HepG2 (cell line): ENCODE data around the gene SSBP2. TPM values are rescaled to one million over a fixed set of nuclear protein-coding genes. Genes with fewer than 3 reads are reported as not detected.

Experiments used
- BCL6 ChIP-seq: IDR thresholded peaks from 2 replicates; pipeline ENCODE4 v1.6.1; 2016; ENCODE audit warnings: missing genetic modification reagents, missing compliant biosample characterization
- ESRRA ChIP-seq: sonication (generic); formaldehyde crosslinking; IDR thresholded peaks from 2 replicates; pipeline ENCODE4 v1.5.1; 2020; ENCODE audit warnings: mild to moderate bottlenecking, low read depth, missing genetic modification reagents
- FOXP1 ChIP-seq, 2 experiments: fragments of 450-650 bp in 1 of 2; IDR thresholded peaks; 2 replicates each; pipeline ENCODE4 v1.6.1; 2017 to 2018; ENCODE audit warnings: antibody characterized with exemption in 1 of 2
- KLF12 ChIP-seq: sonication (generic); formaldehyde crosslinking; IDR thresholded peaks from 2 replicates; pipeline ENCODE4 v1.4.0; 2020; ENCODE audit warnings: missing genetic modification reagents, borderline replicate concordance
- MYNN ChIP-seq: sonication (generic); formaldehyde crosslinking; IDR thresholded peaks from 2 replicates; pipeline ENCODE4 v1.4.0; 2020; ENCODE audit warnings: mild to moderate bottlenecking, low read depth, missing genetic modification reagents
- SRSF1 ChIP-seq: fragments of 200-400 bp; formaldehyde crosslinking; optimal IDR thresholded peaks from 2 replicates; pipeline ENCODE3; 2017; ENCODE audit warnings: mild to moderate bottlenecking, low read depth, low read length, moderate library complexity
- TAF15 ChIP-seq: fragments of 200-400 bp; formaldehyde crosslinking; IDR thresholded peaks from one replicate; pipeline ENCODE4 v1.6.1; 2018; ENCODE audit warnings: mild to moderate bottlenecking, low read depth, low read length; ENCODE audit not compliant: poor library complexity, severe bottlenecking
- TRIM24 ChIP-seq: sonication (generic); formaldehyde crosslinking; IDR thresholded peaks from 2 replicates; pipeline ENCODE4 v1.8.0; 2022; ENCODE audit warnings: mild to moderate bottlenecking, missing genetic modification reagents
- ZFP36 ChIP-seq: fragments of 150-350 bp; IDR thresholded peaks from 2 replicates; pipeline ENCODE4 v1.6.1; 2018; ENCODE audit warnings: borderline replicate concordance, low read length, low read depth; ENCODE audit not compliant: partially characterized antibody
- ZNF567 ChIP-seq: sonication (generic); formaldehyde crosslinking; IDR thresholded peaks from 2 replicates; pipeline ENCODE4 v1.8.1; 2023; ENCODE audit warnings: mild to moderate bottlenecking, missing genetic modification reagents, borderline replicate concordance
- polyA plus RNA-seq, 8 experiments: library from polyadenylated mRNA; depleted of rRNA in 3 of 8; stranded (reverse) in 7 of 8; unstranded in 1 of 8; fragments of >200 nt; fragmentation: Illumina TruSeq in 4 of 8; extraction: Trizol in 4 of 8; gene quantifications; 2 replicates each; pipeline versions ENCODE4 v1.2.1 to v1.2.3, GENCODE V29; 2011 to 2016; ENCODE audit warnings: low read depth in 4 of 8, missing spikeins in 1 of 8, mixed read lengths in 1 of 8; ENCODE audit not compliant: insufficient read depth in 1 of 8
- total RNA-seq, 5 experiments: library from RNA; depleted of rRNA; stranded (reverse); fragments of >200 nt; fragmentation: Illumina TruSeq; extraction: Trizol; gene quantifications; 2 replicates each; pipeline ENCODE4 v1.2.3, GENCODE V29; 2016; ENCODE audit warnings: low read depth in 1 of 5
- TF ChIP-seq, protein P1 (sequence below): fragments of 450-650 bp; IDR thresholded peaks from 2 replicates; pipeline ENCODE4 v1.6.1; 2017; ENCODE audit warnings: mild to moderate bottlenecking
- TF ChIP-seq, protein P2 (sequence below), 2 experiments: sonication (generic) in 1 of 2; formaldehyde crosslinking in 1 of 2; IDR thresholded peaks; 2 replicates each; pipeline versions ENCODE4 v1.5.1 to v1.6.1; 2011 to 2020; ENCODE audit warnings: borderline replicate concordance in 1 of 2, low read depth in 1 of 2, low read length in 1 of 2, mild to moderate bottlenecking in 1 of 2, missing genetic modification reagents in 1 of 2, moderate library complexity in 1 of 2
- TF ChIP-seq, protein P3 (sequence below): IDR thresholded peaks from 2 replicates; pipeline ENCODE4 v1.6.1; 2012; ENCODE audit warnings: low read length, improper control_type of control experiment
- TF ChIP-seq, protein P4 (sequence below): fragments of 450-650 bp; IDR thresholded peaks from 2 replicates; pipeline ENCODE4 v1.6.1; 2017
- TF ChIP-seq, protein P5 (sequence below): IDR thresholded peaks from 2 replicates; pipeline ENCODE4 v1.6.1; 2016; ENCODE audit warnings: missing genetic modification reagents, missing compliant biosample characterization

Gene SSBP2
- total and polyA plus RNA-seq, 2 of the 13 experiments (the other 11 are each of a cell fraction or from before 2014, with no cell fraction given): 0.16 TPM; not detected in 1

DNA sequence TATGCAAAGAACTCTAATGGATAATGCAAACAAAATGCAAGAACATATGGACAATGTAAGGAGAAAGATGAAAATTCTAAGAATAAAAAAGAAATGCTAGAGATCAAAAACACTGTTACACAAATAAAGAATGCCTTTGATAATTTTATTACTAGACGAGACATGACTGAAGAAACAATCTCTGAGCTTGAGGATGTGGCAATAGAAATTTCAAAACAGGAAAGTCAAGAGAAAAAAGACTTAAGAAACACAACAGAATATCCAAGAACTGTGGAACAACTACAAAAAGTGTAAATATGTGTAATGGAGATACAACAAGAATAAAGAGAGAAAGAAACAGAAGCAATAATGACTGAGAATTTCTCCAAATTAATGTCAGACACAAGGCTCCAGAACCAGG lies 216.5 kb downstream of the SSBP2 start (continued):
- TF ChIP-seq BCL6 (CRISPR knock-in tag) (no peak), ZNF567 (CRISPR knock-in tag) (no peak), SRSF1 (no peak), TAF15 (no peak), KLF12 (no peak), TRIM24 (CRISPR knock-in tag) (no peak), ESRRA (CRISPR knock-in tag) (no peak), ZFP36 (no peak), FOXP1 (IDR thresholded peaks at IDR 0.05) (no peak), FOXP1 (CRISPR knock-in tag; IDR thresholded peaks at IDR 0.05) (no peak), MYNN (no peak)
- TF ChIP-seq, protein P1, sequence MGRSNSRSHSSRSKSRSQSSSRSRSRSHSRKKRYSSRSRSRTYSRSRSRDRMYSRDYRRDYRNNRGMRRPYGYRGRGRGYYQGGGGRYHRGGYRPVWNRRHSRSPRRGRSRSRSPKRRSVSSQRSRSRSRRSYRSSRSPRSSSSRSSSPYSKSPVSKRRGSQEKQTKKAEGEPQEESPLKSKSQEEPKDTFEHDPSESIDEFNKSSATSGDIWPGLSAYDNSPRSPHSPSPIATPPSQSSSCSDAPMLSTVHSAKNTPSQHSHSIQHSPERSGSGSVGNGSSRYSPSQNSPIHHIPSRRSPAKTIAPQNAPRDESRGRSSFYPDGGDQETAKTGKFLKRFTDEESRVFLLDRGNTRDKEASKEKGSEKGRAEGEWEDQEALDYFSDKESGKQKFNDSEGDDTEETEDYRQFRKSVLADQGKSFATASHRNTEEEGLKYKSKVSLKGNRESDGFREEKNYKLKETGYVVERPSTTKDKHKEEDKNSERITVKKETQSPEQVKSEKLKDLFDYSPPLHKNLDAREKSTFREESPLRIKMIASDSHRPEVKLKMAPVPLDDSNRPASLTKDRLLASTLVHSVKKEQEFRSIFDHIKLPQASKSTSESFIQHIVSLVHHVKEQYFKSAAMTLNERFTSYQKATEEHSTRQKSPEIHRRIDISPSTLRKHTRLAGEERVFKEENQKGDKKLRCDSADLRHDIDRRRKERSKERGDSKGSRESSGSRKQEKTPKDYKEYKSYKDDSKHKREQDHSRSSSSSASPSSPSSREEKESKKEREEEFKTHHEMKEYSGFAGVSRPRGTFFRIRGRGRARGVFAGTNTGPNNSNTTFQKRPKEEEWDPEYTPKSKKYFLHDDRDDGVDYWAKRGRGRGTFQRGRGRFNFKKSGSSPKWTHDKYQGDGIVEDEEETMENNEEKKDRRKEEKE: no peak
- TF ChIP-seq, protein P2, sequence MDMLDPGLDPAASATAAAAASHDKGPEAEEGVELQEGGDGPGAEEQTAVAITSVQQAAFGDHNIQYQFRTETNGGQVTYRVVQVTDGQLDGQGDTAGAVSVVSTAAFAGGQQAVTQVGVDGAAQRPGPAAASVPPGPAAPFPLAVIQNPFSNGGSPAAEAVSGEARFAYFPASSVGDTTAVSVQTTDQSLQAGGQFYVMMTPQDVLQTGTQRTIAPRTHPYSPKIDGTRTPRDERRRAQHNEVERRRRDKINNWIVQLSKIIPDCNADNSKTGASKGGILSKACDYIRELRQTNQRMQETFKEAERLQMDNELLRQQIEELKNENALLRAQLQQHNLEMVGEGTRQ (IDR thresholded peaks at IDR 0.05; ENCODE audit: low read depth, low read length): no peak
- TF ChIP-seq, protein P2 (CRISPR knock-in tag; IDR thresholded peaks at IDR 0.05; ENCODE audit: borderline replicate concordance): no peak
- TF ChIP-seq, protein P3, sequence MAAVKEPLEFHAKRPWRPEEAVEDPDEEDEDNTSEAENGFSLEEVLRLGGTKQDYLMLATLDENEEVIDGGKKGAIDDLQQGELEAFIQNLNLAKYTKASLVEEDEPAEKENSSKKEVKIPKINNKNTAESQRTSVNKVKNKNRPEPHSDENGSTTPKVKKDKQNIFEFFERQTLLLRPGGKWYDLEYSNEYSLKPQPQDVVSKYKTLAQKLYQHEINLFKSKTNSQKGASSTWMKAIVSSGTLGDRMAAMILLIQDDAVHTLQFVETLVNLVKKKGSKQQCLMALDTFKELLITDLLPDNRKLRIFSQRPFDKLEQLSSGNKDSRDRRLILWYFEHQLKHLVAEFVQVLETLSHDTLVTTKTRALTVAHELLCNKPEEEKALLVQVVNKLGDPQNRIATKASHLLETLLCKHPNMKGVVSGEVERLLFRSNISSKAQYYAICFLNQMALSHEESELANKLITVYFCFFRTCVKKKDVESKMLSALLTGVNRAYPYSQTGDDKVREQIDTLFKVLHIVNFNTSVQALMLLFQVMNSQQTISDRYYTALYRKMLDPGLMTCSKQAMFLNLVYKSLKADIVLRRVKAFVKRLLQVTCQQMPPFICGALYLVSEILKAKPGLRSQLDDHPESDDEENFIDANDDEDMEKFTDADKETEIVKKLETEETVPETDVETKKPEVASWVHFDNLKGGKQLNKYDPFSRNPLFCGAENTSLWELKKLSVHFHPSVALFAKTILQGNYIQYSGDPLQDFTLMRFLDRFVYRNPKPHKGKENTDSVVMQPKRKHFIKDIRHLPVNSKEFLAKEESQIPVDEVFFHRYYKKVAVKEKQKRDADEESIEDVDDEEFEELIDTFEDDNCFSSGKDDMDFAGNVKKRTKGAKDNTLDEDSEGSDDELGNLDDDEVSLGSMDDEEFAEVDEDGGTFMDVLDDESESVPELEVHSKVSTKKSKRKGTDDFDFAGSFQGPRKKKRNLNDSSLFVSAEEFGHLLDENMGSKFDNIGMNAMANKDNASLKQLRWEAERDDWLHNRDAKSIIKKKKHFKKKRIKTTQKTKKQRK: no peak
- TF ChIP-seq, protein P4, sequence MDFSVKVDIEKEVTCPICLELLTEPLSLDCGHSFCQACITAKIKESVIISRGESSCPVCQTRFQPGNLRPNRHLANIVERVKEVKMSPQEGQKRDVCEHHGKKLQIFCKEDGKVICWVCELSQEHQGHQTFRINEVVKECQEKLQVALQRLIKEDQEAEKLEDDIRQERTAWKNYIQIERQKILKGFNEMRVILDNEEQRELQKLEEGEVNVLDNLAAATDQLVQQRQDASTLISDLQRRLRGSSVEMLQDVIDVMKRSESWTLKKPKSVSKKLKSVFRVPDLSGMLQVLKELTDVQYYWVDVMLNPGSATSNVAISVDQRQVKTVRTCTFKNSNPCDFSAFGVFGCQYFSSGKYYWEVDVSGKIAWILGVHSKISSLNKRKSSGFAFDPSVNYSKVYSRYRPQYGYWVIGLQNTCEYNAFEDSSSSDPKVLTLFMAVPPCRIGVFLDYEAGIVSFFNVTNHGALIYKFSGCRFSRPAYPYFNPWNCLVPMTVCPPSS: no peak
- TF ChIP-seq, protein P5, sequence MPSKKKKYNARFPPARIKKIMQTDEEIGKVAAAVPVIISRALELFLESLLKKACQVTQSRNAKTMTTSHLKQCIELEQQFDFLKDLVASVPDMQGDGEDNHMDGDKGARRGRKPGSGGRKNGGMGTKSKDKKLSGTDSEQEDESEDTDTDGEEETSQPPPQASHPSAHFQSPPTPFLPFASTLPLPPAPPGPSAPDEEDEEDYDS (CRISPR knock-in tag): no peak
- TF ChIP-seq, all 625 proteins: peak for 0
